Measurements from ENCODE around the gene OR2C3. TPM values are rescaled to one million over a fixed set of nuclear protein-coding genes. Genes with fewer than 3 reads are reported as not detected.
A peak's percentile ranks its signal among the peaks of the same experiment; 100 is the strongest.

The OR2C3 gene
- total and polyA plus RNA-seq, 9 donors: 0.07 to 0.53 (median 0.20) TPM

GRCh38 chr1:247548769-247549182 is 12.5 kb upstream of the OR2C3 start, which contains the start of gene GCSAML:
Gene GCSAML (plus strand): TSS chr1:247549134. CDS start chr1:247549192, 58 bp downstream.
- no peak for DNase-seq
- Histone ChIP-seq H3K36me3 (ENCODE audit: control insufficient read depth, insufficient read depth, low read length) (no peaks in the 10 kb centered on the region), H3K4me3 (ENCODE audit: low read length) (no peak within 1 kb of the TSS), H3K9me3 (replicated peaks; ENCODE audit: control insufficient read depth, low read depth, low read length) (no peaks in the 10 kb centered on the region), H3K27ac (ENCODE audit: low read length) (no peak within 1 kb of the TSS), H3K4me1 (ENCODE audit: control insufficient read depth, insufficient read depth, low read length) (no peaks in the 10 kb centered on the region), H3K27me3 (ENCODE audit: control insufficient read depth, insufficient read depth, low read length) (no peaks in the 10 kb centered on the region)
- WGBS (ENCODE audit: insufficient coverage): 81% methylated on average over 7 of the region's 13 CpGs

GRCh38 chr1:247548092-247548491 is 11.9 kb upstream of the OR2C3 start:
- Histone ChIP-seq H3K4me1 (ENCODE audit: control insufficient read depth, insufficient read depth, low read length) (no peaks in the 10 kb centered on the region), H3K27me3 (ENCODE audit: control insufficient read depth, insufficient read depth, low read length) (no peaks in the 10 kb centered on the region), H3K4me3 (ENCODE audit: low read length) (no peak overlapping the region), H3K27ac (ENCODE audit: low read length) (no peak overlapping the region), H3K9me3 (replicated peaks; ENCODE audit: control insufficient read depth, low read depth, low read length) (no peaks in the 10 kb centered on the region), H3K36me3 (ENCODE audit: control insufficient read depth, insufficient read depth, low read length) (no peaks in the 10 kb centered on the region)
- 56% methylated on average over 5 of the region's 5 CpGs for WGBS (ENCODE audit: insufficient coverage)
- no peak for DNase-seq

GRCh38 chr1:247542811-247543210 is 6.6 kb upstream of the OR2C3 start:
- H3K27me3 ChIP-seq (ENCODE audit: control insufficient read depth, insufficient read depth, low read length): no peaks in the 10 kb centered on the region
- no peak for DNase-seq
- no peak overlapping the region for H3K4me3 ChIP-seq (ENCODE audit: low read length)
- WGBS (ENCODE audit: insufficient coverage): no CpG with 5 or more reads among the region's 3 CpGs
- no peaks in the 10 kb centered on the region for H3K36me3 ChIP-seq (ENCODE audit: control insufficient read depth, insufficient read depth, low read length)
- H3K4me1 ChIP-seq (ENCODE audit: control insufficient read depth, insufficient read depth, low read length): no peaks in the 10 kb centered on the region
- no peaks in the 10 kb centered on the region for H3K9me3 ChIP-seq (replicated peaks; ENCODE audit: control insufficient read depth, low read depth, low read length)
- no peak overlapping the region for H3K27ac ChIP-seq (ENCODE audit: low read length)

- Histone ChIP-seq H3K27me3 (ENCODE audit: control insufficient read depth, insufficient read depth, low read length) (no peaks in the 10 kb centered on the region), H3K36me3 (ENCODE audit: control insufficient read depth, insufficient read depth, low read length) (no peaks in the 10 kb centered on the region), H3K27ac (ENCODE audit: low read length) (no peak overlapping the region), H3K4me1 (ENCODE audit: control insufficient read depth, insufficient read depth, low read length) (no peaks in the 10 kb centered on the region), H3K4me3 (ENCODE audit: low read length) (no peak overlapping the region), H3K9me3 (replicated peaks; ENCODE audit: control insufficient read depth, low read depth, low read length) (no peaks in the 10 kb centered on the region)
- no peak for DNase-seq
- WGBS (ENCODE audit: insufficient coverage): 31% methylated on average over 2 of the region's 7 CpGs
Observed at GRCh38 chr1:247540581-247540980, 4.3 kb upstream of the OR2C3 start.

- no peaks in the 10 kb centered on the region for H3K4me1 ChIP-seq (ENCODE audit: control insufficient read depth, insufficient read depth, low read length)
- no peak for DNase-seq
- no peaks in the 10 kb centered on the region for H3K27me3 ChIP-seq (ENCODE audit: control insufficient read depth, insufficient read depth, low read length)
- H3K36me3 ChIP-seq (ENCODE audit: control insufficient read depth, insufficient read depth, low read length): no peaks in the 10 kb centered on the region
- WGBS (ENCODE audit: insufficient coverage): 76% methylated on average over 4 of the region's 6 CpGs
- H3K4me3 ChIP-seq (ENCODE audit: low read length): no peak overlapping the region
- H3K27ac ChIP-seq (ENCODE audit: low read length): no peak overlapping the region
- no peaks in the 10 kb centered on the region for H3K9me3 ChIP-seq (replicated peaks; ENCODE audit: control insufficient read depth, low read depth, low read length)
Observed at GRCh38 chr1:247539215-247539614, 3.0 kb upstream of the OR2C3 start.

- 100% methylated on average over 2 of the region's 5 CpGs for WGBS (ENCODE audit: insufficient coverage)
- Histone ChIP-seq H3K36me3 (ENCODE audit: control insufficient read depth, insufficient read depth, low read length) (no peaks in the 10 kb centered on the region), H3K9me3 (replicated peaks; ENCODE audit: control insufficient read depth, low read depth, low read length) (no peaks in the 10 kb centered on the region), H3K27me3 (ENCODE audit: control insufficient read depth, insufficient read depth, low read length) (no peaks in the 10 kb centered on the region), H3K27ac (ENCODE audit: low read length) (no peak overlapping the region), H3K4me3 (ENCODE audit: low read length) (no peak overlapping the region), H3K4me1 (ENCODE audit: control insufficient read depth, insufficient read depth, low read length) (no peaks in the 10 kb centered on the region)
- DNase-seq: no peak
Observed at GRCh38 chr1:247538561-247538960, 2.3 kb upstream of the OR2C3 start.

- DNase-seq: no peak
- Histone ChIP-seq H3K4me1 (ENCODE audit: control insufficient read depth, insufficient read depth, low read length) (no peaks in the 10 kb centered on the region), H3K27ac (ENCODE audit: low read length) (no peak overlapping the region), H3K36me3 (ENCODE audit: control insufficient read depth, insufficient read depth, low read length) (no peaks in the 10 kb centered on the region), H3K9me3 (replicated peaks; ENCODE audit: control insufficient read depth, low read depth, low read length) (no peaks in the 10 kb centered on the region), H3K27me3 (ENCODE audit: control insufficient read depth, insufficient read depth, low read length) (no peaks in the 10 kb centered on the region), H3K4me3 (ENCODE audit: low read length) (no peak overlapping the region)
- 71% methylated on average over 3 of the region's 3 CpGs for WGBS (ENCODE audit: insufficient coverage)
Observed at GRCh38 chr1:247535402-247535801, 838 bp downstream of the OR2C3 start.

GRCh38 chr1:247531937-247532336 is 4.3 kb downstream of the OR2C3 start:
- Histone ChIP-seq H3K27me3 (ENCODE audit: control insufficient read depth, insufficient read depth, low read length) (no peaks in the 10 kb centered on the region), H3K9me3 (replicated peaks; ENCODE audit: control insufficient read depth, low read depth, low read length) (no peaks in the 10 kb centered on the region), H3K4me3 (ENCODE audit: low read length) (no peak overlapping the region), H3K36me3 (ENCODE audit: control insufficient read depth, insufficient read depth, low read length) (no peaks in the 10 kb centered on the region), H3K4me1 (ENCODE audit: control insufficient read depth, insufficient read depth, low read length) (no peaks in the 10 kb centered on the region), H3K27ac (ENCODE audit: low read length) (no peak overlapping the region)
- WGBS (ENCODE audit: insufficient coverage): 98% methylated on average over 5 of the region's 8 CpGs
- no peak for DNase-seq

- Histone ChIP-seq H3K9me3 (replicated peaks; ENCODE audit: control insufficient read depth, low read depth, low read length) (no peaks in the 10 kb centered on the region), H3K36me3 (ENCODE audit: control insufficient read depth, insufficient read depth, low read length) (no peaks in the 10 kb centered on the region), H3K4me3 (ENCODE audit: low read length) (peak overlapping the region; percentile 6), H3K27ac (ENCODE audit: low read length) (no peak overlapping the region), H3K4me1 (ENCODE audit: control insufficient read depth, insufficient read depth, low read length) (no peaks in the 10 kb centered on the region), H3K27me3 (ENCODE audit: control insufficient read depth, insufficient read depth, low read length) (no peaks in the 10 kb centered on the region)
- DNase-seq: peak; percentile 10
- 24% methylated on average over 33 of the region's 41 CpGs for WGBS (ENCODE audit: insufficient coverage)
Observed at GRCh38 chr1:247530785-247531184, 5.5 kb downstream of the OR2C3 start.

- Histone ChIP-seq H3K4me1 (ENCODE audit: control insufficient read depth, insufficient read depth, low read length) (no peaks in the 10 kb centered on the region), H3K27ac (ENCODE audit: low read length) (no peak overlapping the region), H3K9me3 (replicated peaks; ENCODE audit: control insufficient read depth, low read depth, low read length) (no peaks in the 10 kb centered on the region), H3K4me3 (ENCODE audit: low read length) (no peak overlapping the region), H3K36me3 (ENCODE audit: control insufficient read depth, insufficient read depth, low read length) (no peaks in the 10 kb centered on the region), H3K27me3 (ENCODE audit: control insufficient read depth, insufficient read depth, low read length) (no peaks in the 10 kb centered on the region)
- no CpG with 5 or more reads among the region's 1 CpG for WGBS (ENCODE audit: insufficient coverage)
- DNase-seq: no peak
Observed at GRCh38 chr1:247529771-247530355, 6.4 kb downstream of the OR2C3 start.

All from muscle of leg (tissue), 11 donors.